SU-DHL-6 (cell line): ENCODE data around the gene NAPA.

ENCODE experiments used
- CTCF ChIP-seq: fragments of 200-600 bp; sonication (generic); IDR thresholded peaks from one replicate; pipeline ENCODE4 v1.5.1; 2017; ENCODE audit warnings: antibody characterized with exemption, mild to moderate bottlenecking, low read length, moderate library complexity; ENCODE audit not compliant: insufficient read depth, poor library complexity, severe bottlenecking
- EZH2phosphoT487 ChIP-seq: fragments of 200-600 bp; sonication (generic), shearing (Covaris generic); conservative IDR thresholded peaks from 2 replicates; pipeline ENCODE4 v1.6.1; 2018; ENCODE audit warnings: mild to moderate bottlenecking, antibody characterized with exemption, low read length, moderate library complexity, mixed read lengths

DNA sequence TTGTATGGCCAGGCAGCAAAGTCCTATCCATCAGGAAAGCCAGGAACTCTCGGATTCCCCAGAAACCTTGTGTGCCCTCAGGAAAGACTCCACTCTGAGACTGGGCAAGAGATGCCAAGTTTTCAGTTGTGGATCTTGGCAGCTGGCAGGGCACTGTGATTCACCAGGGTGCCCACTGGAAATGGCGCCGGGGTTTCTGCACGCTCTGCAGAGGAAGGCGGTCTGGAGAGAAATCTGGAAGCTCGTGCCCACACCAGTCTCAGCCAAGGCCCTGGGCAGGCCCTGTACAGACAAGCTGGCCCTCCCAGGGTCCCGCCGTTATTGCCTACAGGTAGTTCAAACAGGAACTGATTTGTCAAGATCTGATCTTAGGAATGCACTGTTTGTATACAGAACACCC lies 4.9 kb downstream of the NAPA start:
- no peak for TF ChIP-seq CTCF
- no peak for TF ChIP-seq EZH2phosphoT487
